Stimulated activated CD8-positive, alpha-beta memory T cell treated with anti-CD3 and anti-CD28 coated beads, Interleukin-4, amount 100 ng/mL, for 24 hours (primary cell): ENCODE results near the gene B2M.
"Not testable (repeated sequence)": the region's sequence is repeated elsewhere in the genome, so short reads cannot be mapped to it uniquely, and the experiment has no call there.

Source experiments
- DNase-seq: peaks from one replicate; pipeline ENCODE4 v3.0.0-alpha.2; 2020; ENCODE audit warnings: low read depth

B2M gene

GRCh38 chr15:44726136-44726535 is 14.8 kb downstream of the B2M start:
- no peak for DNase-seq

- DNase-seq: peak; percentile 37
Observed at GRCh38 chr15:44726568-44727484, 15.5 kb downstream of the B2M start.

GRCh38 chr15:44727485-44728231 is 16.3 kb downstream of the B2M start:
- DNase-seq: no peak

- DNase-seq: not testable (repeated sequence)
Observed at GRCh38 chr15:44728232-44728575, 16.9 kb downstream of the B2M start.

- peak; percentile 86 for DNase-seq
Observed at GRCh38 chr15:44728576-44729407, 17.5 kb downstream of the B2M start.

GRCh38 chr15:44729408-44730127 is 18.3 kb downstream of the B2M start:
- no peak for DNase-seq

- DNase-seq: no peak
Observed at GRCh38 chr15:44734839-44735481, 23.6 kb downstream of the B2M start.

- DNase-seq: no peak
Observed at GRCh38 chr15:44735482-44736180, 24.3 kb downstream of the B2M start.

GRCh38 chr15:44736181-44736765 is 25.0 kb downstream of the B2M start, which contains the start of gene TRIM69:
Gene TRIM69 (plus strand): TSS chr15:44736528. CDS start chr15:44736705, 177 bp downstream.
- no peak for DNase-seq

- no peak for DNase-seq
Observed at GRCh38 chr15:44738340-44738984, 27.1 kb downstream of the B2M start.

- not testable (repeated sequence) for DNase-seq
Observed at GRCh38 chr15:44739222-44739847, 28.0 kb downstream of the B2M start.

GRCh38 chr15:44743454-44743853 is 32.1 kb downstream of the B2M start:
- not testable (repeated sequence) for DNase-seq

GRCh38 chr15:44753345-44753744 is 42.0 kb downstream of the B2M start:
- no peak for DNase-seq

- DNase-seq: no peak
Observed at GRCh38 chr15:44763187-44763586, 51.9 kb downstream of the B2M start.

- no peak for DNase-seq
Observed at GRCh38 chr15:44763848-44764247, 52.5 kb downstream of the B2M start.

- DNase-seq: no peak
Observed at GRCh38 chr15:44765036-44765435, 53.7 kb downstream of the B2M start.
